Measurements from ENCODE around the gene STAC3. TPM values are rescaled to one million over a fixed set of nuclear protein-coding genes. Genes with fewer than 3 reads are reported as not detected.
A peak's percentile ranks its signal among the peaks of the same experiment; 100 is the strongest.

The STAC3 gene
- total and polyA plus RNA-seq, 2 of the 13 experiments (the other 11 are each of a cell fraction or from before 2014, with no cell fraction given): 0.18 to 0.22 TPM

DNA sequence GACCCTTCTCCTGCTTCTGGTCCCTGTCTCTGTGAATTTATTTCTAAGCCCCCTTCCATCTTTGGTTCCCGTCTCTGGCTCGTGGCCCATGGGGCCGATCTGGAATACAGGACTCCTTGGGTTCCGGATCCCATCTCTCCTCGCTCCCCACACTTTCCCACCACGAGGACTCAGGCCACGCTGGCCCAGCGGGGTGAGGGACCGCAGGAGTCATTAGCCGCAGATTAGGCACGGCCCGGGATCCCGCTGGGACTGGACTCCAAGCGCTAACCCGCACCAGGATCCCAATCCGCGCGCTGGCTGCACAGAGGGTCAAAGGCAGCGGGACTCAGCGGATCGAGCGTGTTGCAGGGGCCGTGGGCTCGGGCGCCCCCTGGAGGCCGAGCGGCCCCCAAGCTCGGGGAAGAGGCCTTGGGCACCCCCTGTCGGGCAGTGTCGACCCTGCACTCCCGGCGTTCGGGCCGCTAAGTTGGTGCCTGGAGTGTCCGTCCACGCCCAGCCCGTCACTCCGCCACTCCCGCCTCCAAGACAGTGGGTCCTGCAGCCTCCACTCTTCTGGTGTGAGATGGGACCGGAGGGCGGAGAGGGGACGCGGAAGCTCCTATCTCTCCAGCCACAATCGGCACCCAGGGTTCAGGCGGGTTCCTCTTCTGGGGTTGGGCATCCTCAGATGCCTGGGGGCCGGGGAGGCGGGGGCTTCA, 12.0 kb downstream of the STAC3 start (continued):
- TF ChIP-seq, protein P1, sequence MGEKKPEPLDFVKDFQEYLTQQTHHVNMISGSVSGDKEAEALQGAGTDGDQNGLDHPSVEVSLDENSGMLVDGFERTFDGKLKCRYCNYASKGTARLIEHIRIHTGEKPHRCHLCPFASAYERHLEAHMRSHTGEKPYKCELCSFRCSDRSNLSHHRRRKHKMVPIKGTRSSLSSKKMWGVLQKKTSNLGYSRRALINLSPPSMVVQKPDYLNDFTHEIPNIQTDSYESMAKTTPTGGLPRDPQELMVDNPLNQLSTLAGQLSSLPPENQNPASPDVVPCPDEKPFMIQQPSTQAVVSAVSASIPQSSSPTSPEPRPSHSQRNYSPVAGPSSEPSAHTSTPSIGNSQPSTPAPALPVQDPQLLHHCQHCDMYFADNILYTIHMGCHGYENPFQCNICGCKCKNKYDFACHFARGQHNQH (CRISPR knock-in tag; IDR thresholded peaks at IDR 0.05): peak; percentile 56; the same call in 1 of the 2 replicates
- TF ChIP-seq THRA (CRISPR knock-in tag; IDR thresholded peaks at IDR 0.05; ENCODE audit: borderline replicate concordance) (0 out of 2 replicates have a peak, but pooled peaks have one; percentile 22), ZNF589 (CRISPR knock-in tag; conservative IDR thresholded peaks at IDR 0.05) (no peak), HOXA3 (CRISPR knock-in tag; IDR thresholded peaks at IDR 0.05) (peak; percentile 45; the same call in 1 of the 2 replicates), ATM (IDR thresholded peaks at IDR 0.05; ENCODE audit: borderline replicate concordance) (no peak), SNAPC2 (CRISPR knock-in tag; IDR thresholded peaks at IDR 0.05) (no peak), SKI (IDR thresholded peaks at IDR 0.05; ENCODE audit: partially characterized antibody) (no peak), ZNF879 (CRISPR knock-in tag; IDR thresholded peaks at IDR 0.05) (no peak), RNF219 (CRISPR knock-in tag; IDR thresholded peaks at IDR 0.05) (no peak), ZNF709 (CRISPR knock-in tag; IDR thresholded peaks at IDR 0.05) (no peak), ZNF549 (CRISPR knock-in tag; IDR thresholded peaks at IDR 0.05) (no peak)
- TF ChIP-seq, protein P2, sequence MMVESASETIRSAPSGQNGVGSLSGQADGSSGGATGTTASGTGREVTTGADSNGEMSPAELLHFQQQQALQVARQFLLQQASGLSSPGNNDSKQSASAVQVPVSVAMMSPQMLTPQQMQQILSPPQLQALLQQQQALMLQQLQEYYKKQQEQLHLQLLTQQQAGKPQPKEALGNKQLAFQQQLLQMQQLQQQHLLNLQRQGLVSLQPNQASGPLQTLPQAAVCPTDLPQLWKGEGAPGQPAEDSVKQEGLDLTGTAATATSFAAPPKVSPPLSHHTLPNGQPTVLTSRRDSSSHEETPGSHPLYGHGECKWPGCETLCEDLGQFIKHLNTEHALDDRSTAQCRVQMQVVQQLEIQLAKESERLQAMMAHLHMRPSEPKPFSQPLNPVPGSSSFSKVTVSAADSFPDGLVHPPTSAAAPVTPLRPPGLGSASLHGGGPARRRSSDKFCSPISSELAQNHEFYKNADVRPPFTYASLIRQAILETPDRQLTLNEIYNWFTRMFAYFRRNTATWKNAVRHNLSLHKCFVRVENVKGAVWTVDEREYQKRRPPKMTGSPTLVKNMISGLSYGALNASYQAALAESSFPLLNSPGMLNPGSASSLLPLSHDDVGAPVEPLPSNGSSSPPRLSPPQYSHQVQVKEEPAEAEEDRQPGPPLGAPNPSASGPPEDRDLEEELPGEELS (CRISPR knock-in tag; IDR thresholded peaks at IDR 0.05): peak; percentile 38; the same call in 1 of the 2 replicates
- TF ChIP-seq, protein P3, sequence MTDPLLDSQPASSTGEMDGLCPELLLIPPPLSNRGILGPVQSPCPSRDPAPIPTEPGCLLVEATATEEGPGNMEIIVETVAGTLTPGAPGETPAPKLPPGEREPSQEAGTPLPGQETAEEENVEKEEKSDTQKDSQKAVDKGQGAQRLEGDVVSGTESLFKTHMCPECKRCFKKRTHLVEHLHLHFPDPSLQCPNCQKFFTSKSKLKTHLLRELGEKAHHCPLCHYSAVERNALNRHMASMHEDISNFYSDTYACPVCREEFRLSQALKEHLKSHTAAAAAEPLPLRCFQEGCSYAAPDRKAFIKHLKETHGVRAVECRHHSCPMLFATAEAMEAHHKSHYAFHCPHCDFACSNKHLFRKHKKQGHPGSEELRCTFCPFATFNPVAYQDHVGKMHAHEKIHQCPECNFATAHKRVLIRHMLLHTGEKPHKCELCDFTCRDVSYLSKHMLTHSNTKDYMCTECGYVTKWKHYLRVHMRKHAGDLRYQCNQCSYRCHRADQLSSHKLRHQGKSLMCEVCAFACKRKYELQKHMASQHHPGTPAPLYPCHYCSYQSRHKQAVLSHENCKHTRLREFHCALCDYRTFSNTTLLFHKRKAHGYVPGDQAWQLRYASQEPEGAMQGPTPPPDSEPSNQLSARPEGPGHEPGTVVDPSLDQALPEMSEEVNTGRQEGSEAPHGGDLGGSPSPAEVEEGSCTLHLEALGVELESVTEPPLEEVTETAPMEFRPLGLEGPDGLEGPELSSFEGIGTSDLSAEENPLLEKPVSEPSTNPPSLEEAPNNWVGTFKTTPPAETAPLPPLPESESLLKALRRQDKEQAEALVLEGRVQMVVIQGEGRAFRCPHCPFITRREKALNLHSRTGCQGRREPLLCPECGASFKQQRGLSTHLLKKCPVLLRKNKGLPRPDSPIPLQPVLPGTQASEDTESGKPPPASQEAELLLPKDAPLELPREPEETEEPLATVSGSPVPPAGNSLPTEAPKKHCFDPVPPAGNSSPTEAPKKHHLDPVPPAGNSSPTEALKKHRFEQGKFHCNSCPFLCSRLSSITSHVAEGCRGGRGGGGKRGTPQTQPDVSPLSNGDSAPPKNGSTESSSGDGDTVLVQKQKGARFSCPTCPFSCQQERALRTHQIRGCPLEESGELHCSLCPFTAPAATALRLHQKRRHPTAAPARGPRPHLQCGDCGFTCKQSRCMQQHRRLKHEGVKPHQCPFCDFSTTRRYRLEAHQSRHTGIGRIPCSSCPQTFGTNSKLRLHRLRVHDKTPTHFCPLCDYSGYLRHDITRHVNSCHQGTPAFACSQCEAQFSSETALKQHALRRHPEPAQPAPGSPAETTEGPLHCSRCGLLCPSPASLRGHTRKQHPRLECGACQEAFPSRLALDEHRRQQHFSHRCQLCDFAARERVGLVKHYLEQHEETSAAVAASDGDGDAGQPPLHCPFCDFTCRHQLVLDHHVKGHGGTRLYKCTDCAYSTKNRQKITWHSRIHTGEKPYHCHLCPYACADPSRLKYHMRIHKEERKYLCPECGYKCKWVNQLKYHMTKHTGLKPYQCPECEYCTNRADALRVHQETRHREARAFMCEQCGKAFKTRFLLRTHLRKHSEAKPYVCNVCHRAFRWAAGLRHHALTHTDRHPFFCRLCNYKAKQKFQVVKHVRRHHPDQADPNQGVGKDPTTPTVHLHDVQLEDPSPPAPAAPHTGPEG (CRISPR knock-in tag; IDR thresholded peaks at IDR 0.05): peak; percentile 91
- TF ChIP-seq, protein P4, sequence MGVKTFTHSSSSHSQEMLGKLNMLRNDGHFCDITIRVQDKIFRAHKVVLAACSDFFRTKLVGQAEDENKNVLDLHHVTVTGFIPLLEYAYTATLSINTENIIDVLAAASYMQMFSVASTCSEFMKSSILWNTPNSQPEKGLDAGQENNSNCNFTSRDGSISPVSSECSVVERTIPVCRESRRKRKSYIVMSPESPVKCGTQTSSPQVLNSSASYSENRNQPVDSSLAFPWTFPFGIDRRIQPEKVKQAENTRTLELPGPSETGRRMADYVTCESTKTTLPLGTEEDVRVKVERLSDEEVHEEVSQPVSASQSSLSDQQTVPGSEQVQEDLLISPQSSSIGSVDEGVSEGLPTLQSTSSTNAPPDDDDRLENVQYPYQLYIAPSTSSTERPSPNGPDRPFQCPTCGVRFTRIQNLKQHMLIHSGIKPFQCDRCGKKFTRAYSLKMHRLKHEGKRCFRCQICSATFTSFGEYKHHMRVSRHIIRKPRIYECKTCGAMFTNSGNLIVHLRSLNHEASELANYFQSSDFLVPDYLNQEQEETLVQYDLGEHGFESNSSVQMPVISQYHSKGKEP (CRISPR knock-in tag; IDR thresholded peaks at IDR 0.05): no peak
